Measurements from ENCODE around the gene TIGD7.

DNA sequence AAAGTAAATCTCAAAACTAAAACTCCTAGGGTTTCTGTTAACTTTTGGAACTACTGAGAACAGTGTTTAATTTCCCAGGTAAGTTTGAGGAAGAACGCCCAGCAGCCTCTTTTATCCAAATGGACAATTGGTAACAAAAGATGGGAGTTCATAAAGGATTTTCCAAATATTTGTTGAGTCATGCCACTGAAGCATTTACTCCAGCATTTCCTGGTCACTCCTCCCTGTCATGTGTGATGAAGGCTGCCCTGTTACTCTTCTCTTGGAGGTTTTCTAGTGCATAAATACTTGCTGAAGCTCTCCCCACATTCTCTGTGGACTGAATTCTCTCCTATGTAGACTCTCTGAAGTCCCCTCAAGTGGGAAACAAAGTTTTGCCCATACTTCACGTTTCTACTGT lies 16.6 kb upstream of the TIGD7 start:
- TF ChIP-seq, protein P1, sequence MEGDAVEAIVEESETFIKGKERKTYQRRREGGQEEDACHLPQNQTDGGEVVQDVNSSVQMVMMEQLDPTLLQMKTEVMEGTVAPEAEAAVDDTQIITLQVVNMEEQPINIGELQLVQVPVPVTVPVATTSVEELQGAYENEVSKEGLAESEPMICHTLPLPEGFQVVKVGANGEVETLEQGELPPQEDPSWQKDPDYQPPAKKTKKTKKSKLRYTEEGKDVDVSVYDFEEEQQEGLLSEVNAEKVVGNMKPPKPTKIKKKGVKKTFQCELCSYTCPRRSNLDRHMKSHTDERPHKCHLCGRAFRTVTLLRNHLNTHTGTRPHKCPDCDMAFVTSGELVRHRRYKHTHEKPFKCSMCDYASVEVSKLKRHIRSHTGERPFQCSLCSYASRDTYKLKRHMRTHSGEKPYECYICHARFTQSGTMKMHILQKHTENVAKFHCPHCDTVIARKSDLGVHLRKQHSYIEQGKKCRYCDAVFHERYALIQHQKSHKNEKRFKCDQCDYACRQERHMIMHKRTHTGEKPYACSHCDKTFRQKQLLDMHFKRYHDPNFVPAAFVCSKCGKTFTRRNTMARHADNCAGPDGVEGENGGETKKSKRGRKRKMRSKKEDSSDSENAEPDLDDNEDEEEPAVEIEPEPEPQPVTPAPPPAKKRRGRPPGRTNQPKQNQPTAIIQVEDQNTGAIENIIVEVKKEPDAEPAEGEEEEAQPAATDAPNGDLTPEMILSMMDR (conservative IDR thresholded peaks at IDR 0.05; ENCODE audit: low read depth, low read length) = no peak
- no peak for TF ChIP-seq EZH2 (IDR thresholded peaks at IDR 0.05; ENCODE audit: low read length, unreplicated experiment)
